Cerebellar cortex (tissue), 1 donor: ENCODE measurements around the gene NT5DC4.

ENCODE experiments used
- DNase-seq: peaks from one replicate; pipeline ENCODE4 v3.0.0-alpha.2; 2015; ENCODE audit warnings: low spot score

The NT5DC4 gene

GRCh38 chr2:112754564-112754963, 33.7 kb downstream of the NT5DC4 start:
- no peak for DNase-seq

GRCh38 chr2:112755444-112755843, 34.6 kb downstream of the NT5DC4 start:
- DNase-seq, result no peak

- no peak for DNase-seq
Observed at GRCh38 chr2:112756207-112756606, 35.4 kb downstream of the NT5DC4 start.

- no peak for DNase-seq
Observed at GRCh38 chr2:112757265-112757664, 36.4 kb downstream of the NT5DC4 start.

- no peak for DNase-seq
Observed at GRCh38 chr2:112758711-112759110, 37.9 kb downstream of the NT5DC4 start.

- DNase-seq, result no peak
Observed at GRCh38 chr2:112760149-112760548, 39.3 kb downstream of the NT5DC4 start.

GRCh38 chr2:112762276-112762675, 41.5 kb downstream of the NT5DC4 start:
- DNase-seq, result no peak

- peak; percentile 98 for DNase-seq
Observed at GRCh38 chr2:112764071-112765044, 43.5 kb downstream of the NT5DC4 start, which contains the start of gene CKAP2L. TSS of gene CKAP2L (minus strand) at chr2:112764609. CDS start at chr2:112764598, 11 bp downstream.

GRCh38 chr2:112765251-112765650, 44.4 kb downstream of the NT5DC4 start:
- DNase-seq, result no peak

- no peak for DNase-seq
Observed at GRCh38 chr2:112767693-112768330, 47.0 kb downstream of the NT5DC4 start.

- no peak for DNase-seq
Observed at GRCh38 chr2:112768432-112768831, 47.6 kb downstream of the NT5DC4 start.

GRCh38 chr2:112772322-112772721, 51.5 kb downstream of the NT5DC4 start:
- no peak for DNase-seq

- DNase-seq, result no peak
Observed at GRCh38 chr2:112772911-112773475, 52.2 kb downstream of the NT5DC4 start.

GRCh38 chr2:112773556-112773955, 52.7 kb downstream of the NT5DC4 start:
- DNase-seq, result no peak

GRCh38 chr2:112774536-112775285, 53.9 kb downstream of the NT5DC4 start:
- DNase-seq, result no peak

GRCh38 chr2:112776113-112776512, 55.3 kb downstream of the NT5DC4 start:
- DNase-seq, result no peak

- DNase-seq, result no peak
Observed at GRCh38 chr2:112777036-112777435, 56.2 kb downstream of the NT5DC4 start.

- no peak for DNase-seq
Observed at GRCh38 chr2:112779598-112779997, 58.8 kb downstream of the NT5DC4 start.

- no peak for DNase-seq
Observed at GRCh38 chr2:112782234-112782799, 61.5 kb downstream of the NT5DC4 start.

- no peak for DNase-seq
Observed at GRCh38 chr2:112783187-112783714, 62.4 kb downstream of the NT5DC4 start.
